ENCODE measurements around the gene BICDL2. TPM values are rescaled to one million over a fixed set of nuclear protein-coding genes. Genes with fewer than 3 reads are reported as not detected.

BICDL2 gene
- total and polyA plus RNA-seq, 3 donors from 2014 or later = 0.29 to 1.3 (median 0.37) TPM

DNA sequence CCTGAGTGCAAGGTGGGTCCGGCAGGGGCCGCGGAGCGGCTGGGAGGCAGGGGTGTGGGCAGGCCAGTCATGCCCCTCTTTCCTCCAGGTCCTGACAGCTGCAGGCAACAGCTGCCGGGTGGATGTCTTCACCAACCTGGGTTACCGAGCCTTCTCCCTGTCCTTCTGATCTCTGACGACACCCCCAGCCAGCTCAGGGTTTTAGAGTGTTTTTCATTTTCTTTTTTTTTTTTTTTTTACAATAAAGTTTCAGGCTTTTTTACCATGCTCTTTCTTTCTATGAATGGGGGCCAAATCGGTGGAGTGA, 9.3 kb downstream of the BICDL2 start:
- H3K4me3 ChIP-seq = no peak overlapping the region
- H3K27ac ChIP-seq = no peak overlapping the region
- no peaks in the 10 kb centered on the region for H3K36me3 ChIP-seq (ENCODE audit: low read depth, missing control alignments)
- intact Hi-C loops (cut with DNase I; ENCODE audit: low total_unique reads) = no loop called here
- DNase-seq = no peak
- 81 to 86% methylated on average over 8 of the region's 8 CpGs for WGBS, 2 donors
- H3K4me1 ChIP-seq = peaks cover 12% of the 10 kb centered on the region
- H3K27me3 ChIP-seq = no peaks in the 10 kb centered on the region
- TF ChIP-seq CTCF (IDR thresholded peaks at IDR 0.05) (no peak), POLR2A (IDR thresholded peaks at IDR 0.05) (no peak)
- no peaks in the 10 kb centered on the region for H3K9me3 ChIP-seq

DNA sequence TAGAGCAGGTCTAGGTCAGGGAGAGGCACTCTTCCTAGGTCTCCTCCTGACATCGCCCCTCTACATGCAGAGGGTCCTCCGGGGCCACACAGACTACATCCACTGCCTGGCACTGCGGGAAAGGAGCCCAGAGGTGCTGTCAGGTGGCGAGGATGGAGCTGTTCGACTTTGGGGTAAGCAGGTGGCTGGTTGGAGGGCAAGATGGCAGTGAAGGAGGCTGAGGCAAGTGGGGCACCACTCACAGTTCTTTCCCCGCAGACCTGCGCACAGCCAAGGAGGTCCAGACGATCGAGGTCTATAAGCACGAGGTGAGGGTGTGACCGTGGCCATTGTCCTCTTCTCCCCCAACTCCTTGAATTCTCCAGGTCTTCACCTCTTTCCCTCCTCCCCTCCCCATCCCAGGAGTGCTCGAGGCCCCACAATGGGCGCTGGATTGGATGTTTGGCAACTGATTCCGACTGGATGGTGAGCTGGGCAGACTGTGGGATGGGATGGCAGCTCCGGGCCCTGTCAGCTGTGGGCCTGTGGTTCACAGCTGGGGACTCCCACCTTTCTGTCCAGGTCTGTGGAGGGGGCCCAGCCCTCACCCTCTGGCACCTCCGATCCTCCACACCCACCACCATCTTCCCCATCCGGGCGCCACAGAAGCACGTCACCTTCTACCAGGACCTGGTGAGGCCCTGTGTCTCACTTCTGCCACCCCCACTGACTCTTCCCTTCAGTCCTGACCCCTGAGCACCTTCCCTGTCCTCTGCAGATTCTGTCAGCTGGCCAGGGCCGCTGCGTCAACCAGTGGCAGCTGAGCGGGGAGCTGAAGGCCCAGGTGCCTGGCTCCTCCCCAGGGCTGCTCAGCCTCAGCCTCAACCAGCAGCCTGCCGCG, 9.9 kb downstream of the BICDL2 start:
- Histone ChIP-seq H3K4me1 (peaks cover 18% of the 10 kb centered on the region), H3K36me3 (ENCODE audit: low read depth, missing control alignments) (no peaks in the 10 kb centered on the region), H3K27me3 (no peaks in the 10 kb centered on the region), H3K4me3 (no peak overlapping the region), H3K9me3 (no peaks in the 10 kb centered on the region), H3K27ac (no peak overlapping the region)
- no peak for TF ChIP-seq CTCF (IDR thresholded peaks at IDR 0.05)
- no peak for TF ChIP-seq POLR2A (IDR thresholded peaks at IDR 0.05)
- DNase-seq = no peak
- 90 to 94% methylated on average over 24 of the region's 24 CpGs for WGBS, 2 donors
- intact Hi-C loops (cut with DNase I; ENCODE audit: low total_unique reads) = no loop called here

GRCh38 chr16:3026003-3026378, 10.8 kb downstream of the BICDL2 start:
- Histone ChIP-seq H3K4me1 (peaks cover 25% of the 10 kb centered on the region), H3K4me3 (no peak overlapping the region), H3K36me3 (ENCODE audit: low read depth, missing control alignments) (no peaks in the 10 kb centered on the region), H3K27me3 (no peaks in the 10 kb centered on the region), H3K27ac (no peak overlapping the region), H3K9me3 (no peaks in the 10 kb centered on the region)
- intact Hi-C loops (cut with DNase I; ENCODE audit: low total_unique reads) = no loop called here
- WGBS, 2 donors = 95 to 96% methylated on average over 8 of the region's 8 CpGs
- TF ChIP-seq CTCF (IDR thresholded peaks at IDR 0.05) (no peak), POLR2A (IDR thresholded peaks at IDR 0.05) (no peak)
- DNase-seq = no peak

DNA sequence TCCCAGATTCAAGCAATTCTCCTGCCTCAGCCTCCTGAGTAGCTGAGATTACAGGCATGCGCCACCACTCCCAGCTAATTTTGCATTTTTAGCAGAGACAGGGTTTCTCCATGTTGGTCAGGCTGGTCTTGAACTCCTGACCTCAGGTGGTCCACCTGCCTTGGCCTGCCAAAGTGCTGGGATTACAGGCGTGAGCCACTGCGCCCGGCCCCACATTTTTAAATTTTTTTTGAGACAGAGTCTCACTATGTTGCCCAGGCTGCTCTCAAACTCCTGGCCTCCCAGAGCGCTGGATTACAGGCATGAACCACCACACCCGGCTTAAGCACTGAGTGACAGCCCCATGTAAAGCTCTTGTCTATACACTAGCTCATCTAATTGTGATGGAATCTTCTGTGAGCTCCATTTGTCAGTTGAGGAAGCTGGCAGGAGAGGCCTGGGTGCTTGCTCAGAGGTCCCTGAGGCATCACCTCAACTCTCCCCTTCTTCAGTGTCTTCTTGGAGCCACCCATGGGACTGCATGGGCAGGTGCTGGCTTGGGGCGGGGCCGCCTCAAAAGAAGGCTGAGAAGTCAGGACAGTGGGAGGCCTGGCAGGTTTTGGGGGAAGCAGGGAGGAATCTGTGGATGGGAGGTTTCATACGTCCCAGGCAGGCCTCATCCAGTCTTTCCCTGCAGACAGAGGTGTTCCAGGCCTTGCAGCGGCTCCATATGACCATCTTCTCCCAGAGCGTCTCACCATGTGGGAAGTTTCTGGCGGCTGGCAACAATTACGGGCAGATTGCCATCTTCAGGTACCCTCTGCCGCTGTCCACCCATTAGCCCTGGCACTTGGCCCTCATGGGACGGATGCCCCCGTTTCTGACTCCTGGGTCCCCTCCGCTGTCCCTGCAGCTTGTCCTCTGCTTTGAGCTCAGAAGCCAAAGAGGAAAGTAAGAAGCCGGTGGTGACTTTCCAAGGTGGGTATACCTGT, 11.4 kb downstream of the BICDL2 start:
- H3K4me1 ChIP-seq = peaks cover 28% of the 10 kb centered on the region
- intact Hi-C loops (cut with DNase I; ENCODE audit: low total_unique reads) = no loop called here
- no peaks in the 10 kb centered on the region for H3K9me3 ChIP-seq
- DNase-seq = no peak
- H3K27ac ChIP-seq = no peak overlapping the region
- TF ChIP-seq CTCF (IDR thresholded peaks at IDR 0.05) (no peak), POLR2A (IDR thresholded peaks at IDR 0.05) (no peak)
- no peaks in the 10 kb centered on the region for H3K36me3 ChIP-seq (ENCODE audit: low read depth, missing control alignments)
- 88 to 94% methylated on average over 18 of the region's 18 CpGs for WGBS, 2 donors
- H3K4me3 ChIP-seq = no peak overlapping the region
- H3K27me3 ChIP-seq = no peaks in the 10 kb centered on the region

Measured in testis (tissue), 3 donors.